Astrocyte (in vitro differentiated cells and primary cell): ENCODE measurements around the gene C10orf62.
"Not testable (repeated sequence)": the region's sequence is repeated elsewhere in the genome, so short reads cannot be mapped to it uniquely, and the experiment has no call there.

Experiments
- EZH2 ChIP-seq: IDR thresholded peaks from 2 replicates; pipeline ENCODE4 v1.6.1; 2012; ENCODE audit warnings: mild to moderate bottlenecking, low read length, inconsistent platforms; ENCODE audit not compliant: insufficient read depth
- TF ChIP-seq, protein P1 (sequence below): IDR thresholded peaks from 2 replicates; pipeline ENCODE4 v1.5.1; 2011; ENCODE audit warnings: low read depth, mild to moderate bottlenecking, inconsistent platforms, low read length, moderate library complexity; ENCODE audit not compliant: insufficient read depth

DNA sequence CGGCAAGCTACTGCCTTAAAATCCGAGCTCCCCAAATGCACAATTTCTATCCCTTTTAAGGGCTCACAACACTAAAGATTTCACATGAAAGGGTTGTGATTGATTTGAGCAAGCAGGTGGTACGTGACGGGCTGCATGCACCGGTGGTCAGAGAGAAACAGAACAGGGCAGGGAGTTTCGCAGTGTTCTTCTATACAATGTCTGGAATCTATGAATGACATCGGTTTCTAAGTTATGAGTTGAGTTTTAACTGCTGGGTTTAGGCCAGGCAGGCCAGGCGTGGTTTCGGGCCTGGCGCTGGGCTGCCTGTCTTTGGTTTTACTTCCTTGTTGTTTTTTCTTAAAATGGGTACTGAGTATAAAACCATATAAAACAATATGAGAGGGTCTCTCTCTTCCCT, 34.0 kb upstream of the C10orf62 start:
- TF ChIP-seq, protein P1, sequence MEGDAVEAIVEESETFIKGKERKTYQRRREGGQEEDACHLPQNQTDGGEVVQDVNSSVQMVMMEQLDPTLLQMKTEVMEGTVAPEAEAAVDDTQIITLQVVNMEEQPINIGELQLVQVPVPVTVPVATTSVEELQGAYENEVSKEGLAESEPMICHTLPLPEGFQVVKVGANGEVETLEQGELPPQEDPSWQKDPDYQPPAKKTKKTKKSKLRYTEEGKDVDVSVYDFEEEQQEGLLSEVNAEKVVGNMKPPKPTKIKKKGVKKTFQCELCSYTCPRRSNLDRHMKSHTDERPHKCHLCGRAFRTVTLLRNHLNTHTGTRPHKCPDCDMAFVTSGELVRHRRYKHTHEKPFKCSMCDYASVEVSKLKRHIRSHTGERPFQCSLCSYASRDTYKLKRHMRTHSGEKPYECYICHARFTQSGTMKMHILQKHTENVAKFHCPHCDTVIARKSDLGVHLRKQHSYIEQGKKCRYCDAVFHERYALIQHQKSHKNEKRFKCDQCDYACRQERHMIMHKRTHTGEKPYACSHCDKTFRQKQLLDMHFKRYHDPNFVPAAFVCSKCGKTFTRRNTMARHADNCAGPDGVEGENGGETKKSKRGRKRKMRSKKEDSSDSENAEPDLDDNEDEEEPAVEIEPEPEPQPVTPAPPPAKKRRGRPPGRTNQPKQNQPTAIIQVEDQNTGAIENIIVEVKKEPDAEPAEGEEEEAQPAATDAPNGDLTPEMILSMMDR, result not testable (repeated sequence)
- TF ChIP-seq EZH2, result not testable (repeated sequence)
